Measurements from ENCODE around the gene TRPV5. TPM values are rescaled to one million over a fixed set of nuclear protein-coding genes. Genes with fewer than 3 reads are reported as not detected.

The TRPV5 gene
- total and polyA plus RNA-seq, 9 donors = not detected

- no peak for DNase-seq
- H3K27me3 ChIP-seq = no peaks in the 10 kb centered on the region
- H3K36me3 ChIP-seq = no peaks in the 10 kb centered on the region
- no peaks in the 10 kb centered on the region for H3K9me3 ChIP-seq
- TF ChIP-seq CTCF (IDR thresholded peaks at IDR 0.05) = no peak
- no peak for TF ChIP-seq EP300 (IDR thresholded peaks at IDR 0.05)
- no peak for TF ChIP-seq POLR2A (IDR thresholded peaks at IDR 0.05)
- H3K4me3 ChIP-seq = no peak overlapping the region
- intact Hi-C loops (cut with DNase I) = no loop called here
- no peak overlapping the region for H3K27ac ChIP-seq
- no peaks in the 10 kb centered on the region for H3K4me1 ChIP-seq (ENCODE audit: insufficient read depth)
- 63 to 74% (median 67%) methylated on average over 2 of the region's 2 CpGs for WGBS, 3 donors
Observed at GRCh38 chr7:142918901-142919300, 14.6 kb downstream of the TRPV5 start.

DNA sequence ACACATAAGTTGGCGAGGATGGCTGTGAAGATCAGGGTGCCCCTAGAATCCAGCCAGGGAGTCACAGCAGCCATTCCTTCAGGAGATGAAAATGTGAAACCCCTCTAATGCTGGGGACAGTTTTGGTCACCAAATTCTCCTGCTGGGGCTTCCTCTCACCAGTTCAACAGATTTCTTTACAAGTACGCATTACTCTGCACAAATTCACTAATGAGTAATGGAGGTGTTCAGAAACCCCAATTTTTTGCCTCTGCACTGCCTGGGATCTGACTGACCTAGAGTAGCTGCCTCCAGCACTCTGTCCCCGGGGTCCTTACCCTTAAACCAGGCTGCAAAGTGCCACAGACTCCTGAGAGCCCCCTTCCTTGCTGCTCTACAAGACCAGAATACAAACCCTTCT lies 16.1 kb downstream of the TRPV5 start:
- no peaks in the 10 kb centered on the region for H3K27me3 ChIP-seq
- no peaks in the 10 kb centered on the region for H3K4me1 ChIP-seq (ENCODE audit: insufficient read depth)
- H3K9me3 ChIP-seq = no peaks in the 10 kb centered on the region
- WGBS, 3 donors = 60 to 74% (median 65%) methylated on average over 3 of the region's 3 CpGs
- no peak for DNase-seq
- intact Hi-C loops (cut with DNase I) = no loop called here
- no peak overlapping the region for H3K4me3 ChIP-seq
- no peak overlapping the region for H3K27ac ChIP-seq
- no peaks in the 10 kb centered on the region for H3K36me3 ChIP-seq
- TF ChIP-seq CTCF (IDR thresholded peaks at IDR 0.05) = no peak
- no peak for TF ChIP-seq EP300 (IDR thresholded peaks at IDR 0.05)
- no peak for TF ChIP-seq POLR2A (IDR thresholded peaks at IDR 0.05)

- 13 to 42% (median 21%) methylated on average over 2 of the region's 2 CpGs for WGBS, 3 donors
- no peak for DNase-seq
Observed at GRCh38 chr7:142916508-142916907, 17.0 kb downstream of the TRPV5 start.

DNA sequence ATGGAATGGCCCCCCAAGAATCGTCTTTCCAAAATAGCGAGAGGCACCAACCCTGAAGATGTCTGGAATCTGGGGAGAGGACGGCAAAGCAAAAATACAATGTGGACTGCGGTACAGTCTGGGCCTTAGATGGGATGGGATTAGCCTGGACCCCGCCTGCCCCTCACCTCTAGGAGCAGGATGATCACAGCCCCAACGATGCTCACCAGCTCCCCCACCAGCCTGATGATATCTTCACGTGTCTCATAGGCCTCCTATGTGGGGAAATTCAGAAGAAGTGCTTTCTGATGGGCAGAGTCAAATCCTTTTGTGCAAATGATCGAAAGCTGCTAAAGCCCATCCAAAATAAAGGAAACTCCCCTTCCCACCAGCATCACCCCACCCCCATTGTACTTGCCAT lies 18.2 kb downstream of the TRPV5 start:
- Histone ChIP-seq H3K36me3 (no peaks in the 10 kb centered on the region), H3K4me3 (no peak overlapping the region), H3K27me3 (no peaks in the 10 kb centered on the region), H3K4me1 (ENCODE audit: insufficient read depth) (no peaks in the 10 kb centered on the region), H3K9me3 (no peaks in the 10 kb centered on the region), H3K27ac (no peak overlapping the region)
- DNase-seq = no peak
- intact Hi-C loops (cut with DNase I) = no loop called here
- no peak for TF ChIP-seq CTCF (IDR thresholded peaks at IDR 0.05)
- TF ChIP-seq POLR2A (IDR thresholded peaks at IDR 0.05) = no peak
- no peak for TF ChIP-seq EP300 (IDR thresholded peaks at IDR 0.05)
- 84 to 87% (median 87%) methylated on average over 8 of the region's 8 CpGs for WGBS, 3 donors

More at GRCh38 chr7:142916508-142916907, 17.0 kb downstream of the TRPV5 start:
- intact Hi-C loops (cut with DNase I) = no loop called here
- Histone ChIP-seq H3K27me3 (no peaks in the 10 kb centered on the region), H3K4me3 (no peak overlapping the region), H3K9me3 (no peaks in the 10 kb centered on the region), H3K36me3 (no peaks in the 10 kb centered on the region), H3K4me1 (ENCODE audit: insufficient read depth) (no peaks in the 10 kb centered on the region), H3K27ac (no peak overlapping the region)
- TF ChIP-seq POLR2A (IDR thresholded peaks at IDR 0.05) = no peak
- TF ChIP-seq EP300 (IDR thresholded peaks at IDR 0.05) = no peak
- TF ChIP-seq CTCF (IDR thresholded peaks at IDR 0.05) = no peak

DNA sequence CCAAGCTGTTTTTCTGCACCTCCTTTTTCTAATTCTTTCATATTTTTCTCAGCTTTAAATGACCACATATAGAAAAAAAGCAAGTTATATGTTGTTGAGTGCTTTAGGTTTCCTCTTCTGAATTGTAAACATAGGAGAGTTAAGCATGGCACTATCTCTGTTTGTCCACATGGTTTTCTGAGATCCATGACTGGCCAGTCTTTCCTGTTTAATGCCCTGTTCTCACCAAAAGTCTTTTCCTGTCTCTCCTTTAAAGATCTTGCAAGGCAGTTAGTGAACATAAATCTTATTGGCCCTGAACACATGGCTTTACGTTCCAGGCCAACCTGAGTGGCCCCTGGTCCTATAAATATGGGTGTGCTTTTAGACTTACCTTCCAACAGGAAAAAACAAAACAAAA lies 19.4 kb downstream of the TRPV5 start:
- 29 to 38% (median 31%) methylated on average over 1 of the region's 1 CpG for WGBS, 3 donors
- TF ChIP-seq EP300 (IDR thresholded peaks at IDR 0.05) (no peak), POLR2A (IDR thresholded peaks at IDR 0.05) (no peak), CTCF (IDR thresholded peaks at IDR 0.05) (no peak)
- Histone ChIP-seq H3K27me3 (no peaks in the 10 kb centered on the region), H3K27ac (no peak overlapping the region), H3K36me3 (no peaks in the 10 kb centered on the region), H3K4me1 (ENCODE audit: insufficient read depth) (no peaks in the 10 kb centered on the region), H3K4me3 (no peak overlapping the region), H3K9me3 (no peaks in the 10 kb centered on the region)
- DNase-seq = no peak
- intact Hi-C loops (cut with DNase I) = no loop called here
